GM19397 (cell line): ENCODE measurements around the gene PDX1.
A peak's percentile ranks its signal among the peaks of the same experiment; 100 is the strongest.

Experiments
- ATAC-seq: cut with Tn5 transposase; IDR thresholded peaks from one replicate; pipeline ENCODE4 v1.9.1; 2021; ENCODE audit warnings: mild to moderate bottlenecking, moderate library complexity; ENCODE audit not compliant: unreplicated experiment

PDX1 gene

DNA sequence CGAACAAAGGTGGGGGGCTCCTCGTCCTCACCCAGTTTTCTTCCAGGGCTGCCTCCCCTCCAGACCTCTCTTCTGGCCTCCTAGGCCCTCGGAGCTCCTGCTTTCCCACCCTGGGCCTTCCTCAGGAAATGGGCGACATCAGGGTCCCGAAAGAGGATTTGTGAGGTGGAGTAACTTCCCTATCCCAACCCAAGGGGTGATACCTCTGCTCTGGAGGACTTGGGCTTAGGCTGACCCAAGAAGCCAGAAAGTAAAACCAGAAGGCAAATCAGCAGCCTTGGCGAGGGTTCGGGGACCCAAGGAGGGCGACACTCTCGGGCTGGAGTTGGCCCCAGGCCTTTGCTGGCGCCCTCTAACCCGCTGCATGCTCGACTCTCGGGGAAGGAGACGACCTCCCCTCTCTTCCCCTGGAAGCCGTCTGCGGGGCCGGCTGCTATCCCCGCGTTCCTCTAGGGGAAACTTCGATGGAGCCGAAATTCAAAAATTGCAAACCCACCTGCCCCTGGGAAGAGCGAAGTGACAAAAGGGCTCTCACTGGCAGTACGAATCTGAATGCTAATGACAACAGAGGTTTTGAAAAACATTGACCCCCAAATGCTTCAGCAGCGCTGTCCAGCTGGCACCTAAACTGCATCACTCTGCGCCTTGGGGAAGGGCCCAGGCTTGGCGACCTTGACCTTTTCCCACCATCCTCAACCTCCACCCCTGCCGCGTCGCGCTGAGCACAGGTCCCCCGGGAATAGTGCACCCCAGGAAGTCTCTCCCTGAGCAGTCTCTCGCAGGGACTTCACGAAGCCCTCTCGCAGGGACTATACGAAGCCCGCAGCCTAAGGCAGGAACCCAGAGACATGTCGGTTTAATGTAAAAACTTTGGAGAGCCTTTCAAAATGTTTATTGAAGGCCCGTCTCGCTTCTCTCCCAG is 2.4 kb downstream of the PDX1 start:
- ATAC-seq: no peak

DNA sequence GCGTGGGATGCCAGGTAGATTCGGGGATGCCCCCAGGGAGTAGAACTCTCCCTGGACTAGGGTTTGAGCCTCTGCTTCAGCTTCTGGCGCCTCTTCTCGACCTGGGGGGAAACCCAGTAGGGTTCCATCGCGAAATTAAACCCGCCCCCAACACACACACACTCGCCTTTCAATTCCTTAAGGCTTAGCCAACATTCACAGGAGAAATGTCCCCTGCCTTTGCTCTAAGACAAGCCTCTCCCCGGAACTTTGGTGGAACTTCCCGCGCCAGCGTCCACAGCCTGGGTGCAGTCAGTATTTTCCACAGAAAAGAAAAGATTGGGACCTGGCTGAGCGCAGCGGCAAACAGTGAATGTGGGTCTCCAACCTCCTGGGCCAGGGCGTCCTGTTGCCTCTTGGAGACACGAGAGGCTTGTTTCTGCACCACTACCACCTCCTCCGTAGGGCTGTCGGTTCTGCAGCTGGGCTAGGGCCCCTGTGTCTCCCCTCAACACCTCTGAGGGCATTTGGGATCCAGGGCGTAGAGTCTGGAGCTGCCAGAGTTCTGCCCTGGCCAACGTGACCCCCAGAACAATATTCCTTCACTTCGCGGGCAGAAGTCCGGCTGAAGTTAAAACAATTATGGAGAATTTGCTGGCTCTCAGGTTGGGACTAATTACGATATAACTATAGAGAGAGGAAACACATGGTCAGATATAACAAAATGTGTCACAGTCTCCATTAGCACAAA is 3.2 kb downstream of the PDX1 start:
- no peak for ATAC-seq

DNA sequence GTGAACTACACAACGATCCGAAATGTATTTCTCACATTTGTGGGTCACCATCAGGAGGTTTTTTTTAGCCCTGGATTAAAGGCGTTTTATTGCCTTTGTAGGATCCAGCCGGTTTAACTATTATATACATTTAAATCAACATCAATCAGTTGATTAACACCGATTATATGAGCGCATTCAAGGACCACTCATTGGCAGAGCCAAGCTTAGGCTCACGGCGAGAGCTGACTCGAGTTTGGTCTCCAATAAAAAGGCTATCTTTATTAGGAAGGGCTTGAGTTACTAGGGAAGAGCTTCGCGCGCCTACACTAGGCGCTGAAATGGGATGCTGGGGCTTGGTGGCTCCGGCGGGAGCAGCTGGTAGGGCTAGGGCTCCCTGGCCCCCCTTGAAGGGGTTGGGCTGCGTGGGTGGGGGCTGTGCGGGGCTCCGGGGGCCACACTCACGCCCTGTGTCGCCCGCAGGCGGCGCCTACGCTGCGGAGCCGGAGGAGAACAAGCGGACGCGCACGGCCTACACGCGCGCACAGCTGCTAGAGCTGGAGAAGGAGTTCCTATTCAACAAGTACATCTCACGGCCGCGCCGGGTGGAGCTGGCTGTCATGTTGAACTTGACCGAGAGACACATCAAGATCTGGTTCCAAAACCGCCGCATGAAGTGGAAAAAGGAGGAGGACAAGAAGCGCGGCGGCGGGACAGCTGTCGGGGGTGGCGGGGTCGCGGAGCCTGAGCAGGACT is 4.2 kb downstream of the PDX1 start:
- ATAC-seq: no peak

DNA sequence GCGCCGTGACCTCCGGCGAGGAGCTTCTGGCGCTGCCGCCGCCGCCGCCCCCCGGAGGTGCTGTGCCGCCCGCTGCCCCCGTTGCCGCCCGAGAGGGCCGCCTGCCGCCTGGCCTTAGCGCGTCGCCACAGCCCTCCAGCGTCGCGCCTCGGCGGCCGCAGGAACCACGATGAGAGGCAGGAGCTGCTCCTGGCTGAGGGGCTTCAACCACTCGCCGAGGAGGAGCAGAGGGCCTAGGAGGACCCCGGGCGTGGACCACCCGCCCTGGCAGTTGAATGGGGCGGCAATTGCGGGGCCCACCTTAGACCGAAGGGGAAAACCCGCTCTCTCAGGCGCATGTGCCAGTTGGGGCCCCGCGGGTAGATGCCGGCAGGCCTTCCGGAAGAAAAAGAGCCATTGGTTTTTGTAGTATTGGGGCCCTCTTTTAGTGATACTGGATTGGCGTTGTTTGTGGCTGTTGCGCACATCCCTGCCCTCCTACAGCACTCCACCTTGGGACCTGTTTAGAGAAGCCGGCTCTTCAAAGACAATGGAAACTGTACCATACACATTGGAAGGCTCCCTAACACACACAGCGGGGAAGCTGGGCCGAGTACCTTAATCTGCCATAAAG is 4.8 kb downstream of the PDX1 start:
- ATAC-seq: no peak

DNA sequence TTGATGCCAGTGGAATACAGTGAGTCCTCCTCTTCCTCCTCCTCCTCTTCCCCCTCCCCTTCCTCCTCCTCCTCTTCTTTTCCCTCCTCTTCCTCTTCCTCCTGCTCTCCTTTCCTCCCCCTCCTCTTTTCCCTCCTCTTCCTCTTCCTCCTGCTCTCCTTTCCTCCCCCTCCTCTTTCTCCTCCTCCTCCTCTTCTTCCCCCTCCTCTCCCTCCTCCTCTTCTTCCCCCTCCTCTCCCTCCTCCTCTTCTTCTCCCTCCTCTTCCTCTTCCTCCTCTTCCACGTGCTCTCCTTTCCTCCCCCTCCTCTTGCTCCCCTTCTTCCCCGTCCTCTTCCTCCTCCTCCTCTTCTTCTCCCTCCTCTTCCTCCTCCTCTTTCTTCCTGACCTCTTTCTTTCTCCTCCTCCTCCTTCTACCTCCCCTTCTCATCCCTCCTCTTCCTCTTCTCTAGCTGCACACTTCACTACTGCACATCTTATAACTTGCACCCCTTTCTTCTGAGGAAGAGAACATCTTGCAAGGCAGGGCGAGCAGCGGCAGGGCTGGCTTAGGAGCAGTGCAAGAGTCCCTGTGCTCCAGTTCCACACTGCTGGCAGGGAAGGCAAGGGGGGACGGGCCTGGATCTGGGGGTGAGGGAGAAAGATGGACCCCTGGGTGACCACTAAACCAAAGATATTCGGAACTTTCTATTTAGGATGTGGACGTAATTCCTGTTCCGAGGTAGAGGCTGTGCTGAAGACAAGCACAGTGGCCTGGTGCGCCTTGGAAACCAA is 5.6 kb downstream of the PDX1 start:
- no peak for ATAC-seq

DNA sequence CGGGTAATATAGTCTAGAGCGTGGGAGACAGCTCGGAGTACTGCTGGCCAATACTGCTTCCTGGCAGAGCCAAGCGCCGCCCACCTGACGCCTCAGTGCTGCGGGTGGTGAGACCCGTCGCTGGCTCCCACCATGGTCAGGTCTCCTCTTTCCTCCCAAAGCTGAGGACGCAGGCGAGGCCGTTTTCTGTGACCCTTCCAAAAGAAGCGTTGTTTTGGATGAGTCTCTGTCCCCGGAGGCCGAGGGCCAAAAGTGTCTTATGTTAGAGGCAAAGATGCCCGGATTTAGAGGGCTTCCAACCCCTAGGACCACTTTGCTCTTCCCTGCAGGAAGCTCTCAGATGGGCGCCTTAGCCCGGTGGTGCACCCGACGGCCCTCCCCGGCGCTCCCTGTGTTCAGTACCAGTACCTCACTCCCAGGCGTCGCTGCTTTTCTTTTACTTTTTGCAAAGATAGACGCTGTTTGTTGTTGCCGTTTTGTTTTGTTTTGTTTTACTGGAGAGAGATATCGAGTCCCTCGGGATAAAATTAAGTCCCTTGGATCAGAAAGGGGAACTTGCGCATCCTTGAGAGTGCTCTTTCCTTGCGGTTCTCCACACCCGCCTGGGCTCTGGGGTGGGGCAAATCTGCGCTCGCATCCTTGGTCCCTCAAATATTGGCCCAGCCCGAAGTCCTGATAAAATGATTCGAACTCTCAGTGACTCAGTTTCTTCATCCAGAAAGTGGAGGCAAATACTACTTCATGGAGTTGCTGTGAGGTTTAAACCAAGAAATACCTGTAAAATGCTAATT is 7.0 kb downstream of the PDX1 start:
- no peak for ATAC-seq

DNA sequence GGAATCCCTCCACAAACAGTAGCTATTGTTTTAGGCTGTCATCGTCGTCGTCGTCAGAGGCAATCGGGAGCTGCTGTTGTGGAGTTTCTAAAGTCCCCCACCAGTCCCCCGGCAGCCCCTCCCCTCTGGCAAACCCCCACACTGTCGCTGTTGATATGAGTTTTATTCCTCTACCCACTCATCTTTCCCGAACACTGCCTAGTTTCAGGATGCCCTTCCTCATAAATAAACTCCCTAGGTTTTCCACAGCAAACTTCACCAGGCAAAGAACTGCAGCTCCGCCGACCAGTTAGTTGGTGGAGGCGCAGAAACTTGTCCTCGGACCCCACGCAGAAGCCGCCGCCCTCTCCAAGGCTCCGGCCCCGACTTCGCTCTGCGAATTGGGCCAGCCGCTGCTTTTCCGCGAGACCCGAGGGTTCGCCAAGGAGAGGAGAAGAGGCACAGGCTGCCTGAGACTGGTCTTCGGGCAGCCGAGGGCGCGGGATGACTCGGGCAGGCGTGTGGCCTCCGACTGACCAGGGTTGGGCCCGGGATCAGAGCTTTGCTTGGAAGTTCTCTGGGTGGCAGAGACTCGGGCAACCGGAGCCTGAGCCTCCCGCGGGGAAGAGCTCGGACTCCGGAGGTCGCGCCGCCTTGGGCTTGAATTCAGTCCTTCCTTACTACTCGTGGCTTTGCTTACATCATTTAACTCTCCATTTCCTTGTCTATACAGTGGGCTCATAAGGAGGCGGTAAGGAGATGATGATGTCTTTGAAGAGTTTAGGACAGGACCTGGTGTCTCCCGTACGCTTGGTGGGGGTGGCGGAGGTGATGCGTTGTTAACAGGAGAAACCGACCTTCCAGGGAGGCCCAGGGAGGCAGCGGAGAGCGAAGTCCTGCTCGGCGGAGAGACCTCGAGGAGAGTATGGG is 7.9 kb downstream of the PDX1 start:
- ATAC-seq: no peak

DNA sequence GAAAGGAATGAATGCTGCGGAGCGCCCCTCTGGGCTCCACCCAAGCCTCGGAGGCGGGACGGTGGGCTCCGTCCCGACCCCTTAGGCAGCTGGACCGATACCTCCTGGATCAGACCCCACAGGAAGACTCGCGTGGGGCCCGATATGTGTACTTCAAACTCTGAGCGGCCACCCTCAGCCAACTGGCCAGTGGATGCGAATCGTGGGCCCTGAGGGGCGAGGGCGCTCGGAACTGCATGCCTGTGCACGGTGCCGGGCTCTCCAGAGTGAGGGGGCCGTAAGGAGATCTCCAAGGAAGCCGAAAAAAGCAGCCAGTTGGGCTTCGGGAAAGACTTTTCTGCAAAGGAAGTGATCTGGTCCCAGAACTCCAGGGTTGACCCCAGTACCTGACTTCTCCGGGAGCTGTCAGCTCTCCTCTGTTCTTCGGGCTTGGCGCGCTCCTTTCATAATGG is 8.6 kb downstream of the PDX1 start:
- no peak for ATAC-seq

DNA sequence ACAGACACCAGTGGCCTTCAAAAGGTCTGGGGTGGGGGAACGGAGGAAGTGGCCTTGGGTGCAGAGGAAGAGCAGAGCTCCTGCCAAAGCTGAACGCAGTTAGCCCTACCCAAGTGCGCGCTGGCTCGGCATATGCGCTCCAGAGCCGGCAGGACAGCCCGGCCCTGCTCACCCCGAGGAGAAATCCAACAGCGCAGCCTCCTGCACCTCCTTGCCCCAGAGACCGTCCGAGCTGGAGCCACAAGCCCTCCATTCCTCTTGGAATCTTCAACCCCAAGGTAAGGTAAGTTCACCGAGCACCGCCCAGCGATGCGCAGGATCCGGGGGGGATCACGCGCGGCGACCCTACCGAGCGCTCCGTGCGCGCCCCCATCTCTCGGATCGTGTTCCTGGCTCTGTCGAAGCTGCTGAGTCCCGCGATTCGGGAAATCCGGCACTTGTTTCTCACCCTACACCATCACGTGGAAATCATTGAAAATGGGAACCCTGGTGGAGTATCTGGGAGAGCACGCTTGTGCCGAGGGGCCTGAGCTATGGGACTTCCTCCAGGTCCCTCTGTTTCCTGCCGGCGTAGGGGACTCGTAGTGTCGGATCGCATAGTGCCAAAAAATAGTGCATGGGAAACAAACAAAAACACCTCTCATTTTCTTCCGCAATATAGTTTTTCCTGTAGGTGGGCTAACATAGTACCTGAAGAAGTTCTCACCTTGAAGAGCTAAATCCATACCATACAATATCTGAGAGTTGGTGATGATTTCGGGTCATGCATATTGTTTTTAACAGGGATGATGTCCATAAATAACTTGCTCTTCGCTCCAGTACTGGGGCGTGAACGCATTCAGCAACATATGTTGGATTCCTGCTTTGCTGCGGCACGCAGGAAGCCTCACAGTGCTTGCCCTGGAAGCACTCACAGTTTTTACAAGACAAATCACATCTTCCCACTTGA is 9.3 kb downstream of the PDX1 start:
- ATAC-seq: no peak

DNA sequence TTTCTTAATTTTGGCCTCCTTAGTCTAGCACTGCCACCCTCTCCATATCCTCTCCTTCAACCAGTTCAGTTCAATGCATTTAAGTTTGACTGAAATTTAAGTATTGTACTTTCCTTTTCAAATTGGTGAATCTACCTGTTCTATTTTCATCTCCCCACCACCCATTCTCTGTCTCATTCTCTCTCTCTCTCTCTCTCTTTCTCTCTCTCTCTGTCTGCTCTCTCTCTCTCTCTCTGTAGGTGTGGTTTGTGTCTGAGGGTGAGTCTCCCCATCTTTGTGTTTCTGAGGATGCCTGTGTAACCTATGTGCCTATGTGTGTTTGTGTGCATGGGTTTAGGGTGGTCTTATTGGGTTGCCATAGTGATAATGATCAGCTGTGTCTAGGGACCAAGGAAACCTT is 10.1 kb downstream of the PDX1 start:
- no peak for ATAC-seq

DNA sequence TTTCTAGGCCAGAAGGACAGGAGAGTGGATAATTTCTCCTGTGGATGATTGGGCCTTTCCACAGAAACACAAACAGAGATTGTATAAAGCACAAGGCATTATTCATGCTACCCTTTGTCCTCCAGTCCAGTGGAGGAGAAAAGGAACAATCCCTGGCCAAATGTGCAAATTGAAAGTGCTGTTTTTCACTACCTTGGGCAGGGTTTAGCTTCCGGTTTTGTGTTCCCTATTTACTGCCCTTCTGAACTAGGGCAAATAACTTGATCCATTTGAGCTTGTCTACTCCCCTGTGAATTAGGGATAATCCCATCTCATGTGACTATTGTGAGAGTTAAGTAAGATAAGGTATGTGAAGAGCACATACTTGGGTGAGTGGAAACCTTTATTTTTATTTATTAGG is 13.3 kb downstream of the PDX1 start:
- no peak for ATAC-seq

DNA sequence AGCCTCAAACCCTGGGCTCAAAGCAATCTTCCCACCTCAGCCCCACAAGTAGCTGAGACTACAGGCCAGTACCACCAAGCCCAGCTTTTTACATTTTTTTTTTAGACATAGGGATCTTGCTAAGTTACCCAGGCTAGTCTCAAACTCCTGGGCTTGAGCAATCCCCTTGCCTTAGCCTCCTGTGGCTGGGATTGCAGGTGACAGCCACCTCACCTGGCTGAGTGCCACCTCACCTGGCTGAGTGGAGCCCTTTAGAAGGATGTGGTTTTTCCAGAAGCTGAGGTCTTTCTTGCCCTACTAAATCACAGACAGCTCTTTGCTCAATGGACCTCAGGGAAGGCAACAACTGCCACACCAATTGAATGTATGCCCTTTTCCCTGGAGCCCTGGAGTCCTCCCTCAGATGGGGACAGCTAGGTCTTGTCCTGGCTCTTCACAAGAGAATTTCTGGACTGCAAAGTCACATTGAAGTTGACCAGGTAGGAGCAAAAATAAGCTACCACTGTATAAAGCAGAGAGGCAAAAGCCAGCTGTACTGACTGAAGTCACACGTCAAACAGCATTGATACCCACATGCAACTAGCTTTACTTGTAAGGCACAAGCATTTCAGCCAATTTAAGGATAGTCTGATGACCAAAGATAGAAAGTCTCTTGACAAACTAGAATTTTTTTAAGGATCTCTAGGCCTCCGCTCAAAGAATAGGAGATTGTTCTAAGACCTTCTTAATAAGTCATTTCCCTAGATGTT is 14.0 kb downstream of the PDX1 start:
- no peak for ATAC-seq

DNA sequence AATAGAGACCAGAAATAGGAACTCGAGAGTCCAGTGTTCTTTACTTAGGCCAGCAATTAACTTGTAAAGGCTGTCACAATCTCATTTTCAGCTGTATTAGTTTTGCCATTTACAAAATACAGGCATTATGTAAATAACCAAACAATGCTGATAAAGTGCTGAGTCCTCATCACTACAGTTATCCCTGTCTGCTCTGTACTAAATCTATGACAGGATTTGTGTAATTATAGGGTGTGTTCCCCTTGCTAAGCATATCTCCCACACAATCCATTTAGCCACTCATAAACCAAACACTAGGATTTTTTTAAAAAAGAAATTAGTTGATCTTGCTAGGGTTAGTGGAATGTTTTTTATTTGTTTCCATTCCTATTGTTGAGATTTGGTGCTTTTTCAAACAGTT is 23.2 kb downstream of the PDX1 start:
- ATAC-seq: no peak

DNA sequence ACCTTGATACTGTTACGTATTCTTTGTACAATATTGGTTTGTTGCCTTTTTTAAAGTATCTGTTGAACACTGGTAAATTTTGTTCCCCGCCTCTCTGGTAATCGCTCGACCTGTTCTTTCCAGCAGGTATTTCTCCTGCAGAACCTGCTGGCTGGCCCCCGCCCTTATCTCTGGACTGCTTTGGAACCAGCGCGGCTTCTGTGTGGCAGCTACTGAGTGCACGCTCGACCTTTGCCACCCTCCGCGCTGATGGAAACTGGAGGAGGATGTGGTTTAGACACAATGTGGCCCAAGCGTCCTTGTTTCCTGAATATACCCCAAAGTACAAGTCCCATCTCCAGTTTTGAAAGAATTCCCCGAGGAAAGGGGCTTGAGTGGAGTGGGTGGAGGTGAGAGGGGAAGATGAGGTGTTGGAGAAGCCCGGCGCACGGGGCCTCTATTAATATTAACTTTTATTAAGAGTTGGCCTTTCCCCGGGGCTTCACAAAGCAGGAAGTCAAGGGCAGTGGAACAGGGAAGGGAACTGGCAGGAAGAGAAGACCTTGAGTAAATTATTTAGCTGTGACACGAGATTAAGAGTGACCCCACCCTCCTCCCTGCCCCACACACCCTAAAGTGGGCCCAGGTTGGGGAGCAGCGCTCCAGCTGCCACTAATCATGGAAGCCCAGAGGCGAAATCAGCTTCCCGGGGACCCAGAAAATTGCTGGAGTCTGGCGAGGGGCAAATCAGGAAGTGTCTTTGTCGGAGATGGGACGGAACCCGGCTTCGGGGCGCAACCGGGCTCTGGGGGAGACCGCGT is 33.3 kb downstream of the PDX1 start:
- no peak for ATAC-seq

DNA sequence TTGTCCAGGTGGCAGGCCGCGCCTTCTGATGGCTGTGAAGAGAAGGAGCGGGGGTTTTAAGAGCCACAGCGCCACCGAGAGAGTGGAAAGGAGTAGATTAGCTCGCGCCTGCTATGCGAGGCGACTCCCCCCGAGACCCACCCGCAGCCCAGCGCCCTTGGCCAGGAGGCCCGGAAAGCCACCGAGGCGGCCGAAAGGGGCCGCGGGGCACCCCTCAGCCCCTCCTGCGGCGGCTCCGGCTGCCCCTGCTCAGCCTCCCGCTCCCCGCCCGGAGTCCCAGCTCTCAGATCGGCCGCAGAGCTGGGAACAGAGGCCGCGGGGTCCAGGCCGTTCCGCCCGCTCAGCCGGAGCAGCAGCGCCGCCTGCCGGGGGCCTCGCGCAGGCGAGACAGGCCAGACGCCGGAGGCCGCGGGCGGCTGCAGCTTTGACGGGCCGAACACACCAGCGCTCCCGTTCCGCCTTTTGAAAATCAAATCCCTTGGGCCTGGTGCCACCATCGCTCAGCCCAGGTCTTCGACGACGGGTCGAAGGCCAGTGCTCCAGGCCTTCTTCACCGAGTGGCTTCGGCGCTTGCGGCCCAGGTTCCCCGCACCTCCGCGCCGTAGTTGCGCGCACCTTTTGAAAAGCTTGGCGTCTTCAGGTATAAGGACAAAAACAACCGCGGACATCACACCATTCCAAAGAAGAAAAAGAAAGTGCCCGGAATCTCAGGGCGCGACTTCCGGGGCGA is 34.0 kb downstream of the PDX1 start:
- peak; percentile 93 for ATAC-seq
